Measurements from ENCODE around the gene PIP5K1A. TPM values are rescaled to one million over a fixed set of nuclear protein-coding genes. Genes with fewer than 3 reads are reported as not detected.
A peak's percentile ranks its signal among the peaks of the same experiment; 100 is the strongest.

PIP5K1A gene
- total and polyA plus RNA-seq, 9 of the 15 experiments (the other 6 are each of a cell fraction or from before 2014, with no cell fraction given): 1.9 to 42.4 (median 18.8) TPM

DNA sequence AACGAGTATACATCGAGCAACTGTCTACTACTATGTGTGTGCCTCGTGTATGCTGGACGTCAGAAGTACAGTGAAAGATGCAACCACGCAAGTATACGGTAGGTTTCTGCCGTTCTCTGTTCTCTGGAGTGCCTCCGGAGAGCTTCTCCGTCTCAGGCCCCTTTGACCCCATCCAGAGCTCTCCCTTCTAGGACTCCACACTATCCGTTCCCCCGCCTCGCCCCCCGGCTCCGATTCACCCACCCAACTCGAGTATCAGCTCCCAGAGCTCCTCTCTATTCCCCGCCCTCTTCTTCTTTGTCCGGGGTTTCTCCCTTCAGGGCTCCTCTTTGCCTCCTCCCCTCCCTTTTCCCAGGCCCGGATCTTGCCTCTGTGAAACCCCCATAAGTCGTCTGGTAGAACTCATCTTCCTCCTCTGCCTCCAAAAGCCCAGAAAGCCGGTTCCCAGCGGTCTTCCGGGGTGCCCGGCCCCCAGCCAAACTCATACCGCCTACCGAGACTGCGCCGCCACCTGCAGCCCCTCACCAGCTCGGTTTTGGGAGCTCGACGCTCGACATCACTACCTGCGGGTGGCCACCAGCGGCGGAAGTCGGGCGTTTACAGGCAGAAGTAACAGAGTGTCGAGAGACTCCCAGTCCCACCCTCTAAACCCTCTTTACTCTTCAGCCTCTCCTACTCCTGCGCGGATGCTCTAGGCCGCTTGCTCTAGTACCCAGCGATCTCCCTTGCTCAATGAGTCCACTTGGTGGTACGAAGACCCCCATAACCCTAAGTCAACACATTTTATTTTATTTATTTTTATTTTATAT is 8.5 kb upstream of the PIP5K1A start, which contains the start of gene VPS72 (continued):
- TF ChIP-seq, protein P1, sequence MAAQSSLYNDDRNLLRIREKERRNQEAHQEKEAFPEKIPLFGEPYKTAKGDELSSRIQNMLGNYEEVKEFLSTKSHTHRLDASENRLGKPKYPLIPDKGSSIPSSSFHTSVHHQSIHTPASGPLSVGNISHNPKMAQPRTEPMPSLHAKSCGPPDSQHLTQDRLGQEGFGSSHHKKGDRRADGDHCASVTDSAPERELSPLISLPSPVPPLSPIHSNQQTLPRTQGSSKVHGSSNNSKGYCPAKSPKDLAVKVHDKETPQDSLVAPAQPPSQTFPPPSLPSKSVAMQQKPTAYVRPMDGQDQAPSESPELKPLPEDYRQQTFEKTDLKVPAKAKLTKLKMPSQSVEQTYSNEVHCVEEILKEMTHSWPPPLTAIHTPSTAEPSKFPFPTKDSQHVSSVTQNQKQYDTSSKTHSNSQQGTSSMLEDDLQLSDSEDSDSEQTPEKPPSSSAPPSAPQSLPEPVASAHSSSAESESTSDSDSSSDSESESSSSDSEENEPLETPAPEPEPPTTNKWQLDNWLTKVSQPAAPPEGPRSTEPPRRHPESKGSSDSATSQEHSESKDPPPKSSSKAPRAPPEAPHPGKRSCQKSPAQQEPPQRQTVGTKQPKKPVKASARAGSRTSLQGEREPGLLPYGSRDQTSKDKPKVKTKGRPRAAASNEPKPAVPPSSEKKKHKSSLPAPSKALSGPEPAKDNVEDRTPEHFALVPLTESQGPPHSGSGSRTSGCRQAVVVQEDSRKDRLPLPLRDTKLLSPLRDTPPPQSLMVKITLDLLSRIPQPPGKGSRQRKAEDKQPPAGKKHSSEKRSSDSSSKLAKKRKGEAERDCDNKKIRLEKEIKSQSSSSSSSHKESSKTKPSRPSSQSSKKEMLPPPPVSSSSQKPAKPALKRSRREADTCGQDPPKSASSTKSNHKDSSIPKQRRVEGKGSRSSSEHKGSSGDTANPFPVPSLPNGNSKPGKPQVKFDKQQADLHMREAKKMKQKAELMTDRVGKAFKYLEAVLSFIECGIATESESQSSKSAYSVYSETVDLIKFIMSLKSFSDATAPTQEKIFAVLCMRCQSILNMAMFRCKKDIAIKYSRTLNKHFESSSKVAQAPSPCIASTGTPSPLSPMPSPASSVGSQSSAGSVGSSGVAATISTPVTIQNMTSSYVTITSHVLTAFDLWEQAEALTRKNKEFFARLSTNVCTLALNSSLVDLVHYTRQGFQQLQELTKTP (IDR thresholded peaks at IDR 0.05; ENCODE audit: low read depth in 1 of 2, partially characterized antibody in 2 of 2): peak in 1 of 2 experiments; percentile 67
- no peak for TF ChIP-seq HNRNPUL1 (IDR thresholded peaks at IDR 0.05; ENCODE audit: low read length)
- TF ChIP-seq ZBED1 (IDR thresholded peaks at IDR 0.05): no peak; the same call in 1 of the 2 replicates
- TF ChIP-seq, protein P2, sequence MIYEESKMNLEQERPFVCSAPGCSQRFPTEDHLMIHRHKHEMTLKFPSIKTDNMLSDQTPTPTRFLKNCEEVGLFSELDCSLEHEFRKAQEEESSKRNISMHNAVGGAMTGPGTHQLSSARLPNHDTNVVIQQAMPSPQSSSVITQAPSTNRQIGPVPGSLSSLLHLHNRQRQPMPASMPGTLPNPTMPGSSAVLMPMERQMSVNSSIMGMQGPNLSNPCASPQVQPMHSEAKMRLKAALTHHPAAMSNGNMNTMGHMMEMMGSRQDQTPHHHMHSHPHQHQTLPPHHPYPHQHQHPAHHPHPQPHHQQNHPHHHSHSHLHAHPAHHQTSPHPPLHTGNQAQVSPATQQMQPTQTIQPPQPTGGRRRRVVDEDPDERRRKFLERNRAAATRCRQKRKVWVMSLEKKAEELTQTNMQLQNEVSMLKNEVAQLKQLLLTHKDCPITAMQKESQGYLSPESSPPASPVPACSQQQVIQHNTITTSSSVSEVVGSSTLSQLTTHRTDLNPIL (CRISPR knock-in tag; IDR thresholded peaks at IDR 0.05): no peak
- TF ChIP-seq RBBP5 (IDR thresholded peaks at IDR 0.05; ENCODE audit: borderline replicate concordance, insufficient read depth, low read length, poor library complexity, severe bottlenecking): peak; percentile 84
- TF ChIP-seq PCBP1 (IDR thresholded peaks at IDR 0.05; ENCODE audit: low read depth, low read length, poor library complexity, severe bottlenecking): no peak
- peak; percentile 59 for TF ChIP-seq SAP30 (IDR thresholded peaks at IDR 0.05; ENCODE audit: borderline replicate concordance, insufficient read depth, low read depth, low read length, poor library complexity, severe bottlenecking)
- TF ChIP-seq ZNF239 (CRISPR knock-in tag; IDR thresholded peaks at IDR 0.05): no peak
- TF ChIP-seq, protein P3, sequence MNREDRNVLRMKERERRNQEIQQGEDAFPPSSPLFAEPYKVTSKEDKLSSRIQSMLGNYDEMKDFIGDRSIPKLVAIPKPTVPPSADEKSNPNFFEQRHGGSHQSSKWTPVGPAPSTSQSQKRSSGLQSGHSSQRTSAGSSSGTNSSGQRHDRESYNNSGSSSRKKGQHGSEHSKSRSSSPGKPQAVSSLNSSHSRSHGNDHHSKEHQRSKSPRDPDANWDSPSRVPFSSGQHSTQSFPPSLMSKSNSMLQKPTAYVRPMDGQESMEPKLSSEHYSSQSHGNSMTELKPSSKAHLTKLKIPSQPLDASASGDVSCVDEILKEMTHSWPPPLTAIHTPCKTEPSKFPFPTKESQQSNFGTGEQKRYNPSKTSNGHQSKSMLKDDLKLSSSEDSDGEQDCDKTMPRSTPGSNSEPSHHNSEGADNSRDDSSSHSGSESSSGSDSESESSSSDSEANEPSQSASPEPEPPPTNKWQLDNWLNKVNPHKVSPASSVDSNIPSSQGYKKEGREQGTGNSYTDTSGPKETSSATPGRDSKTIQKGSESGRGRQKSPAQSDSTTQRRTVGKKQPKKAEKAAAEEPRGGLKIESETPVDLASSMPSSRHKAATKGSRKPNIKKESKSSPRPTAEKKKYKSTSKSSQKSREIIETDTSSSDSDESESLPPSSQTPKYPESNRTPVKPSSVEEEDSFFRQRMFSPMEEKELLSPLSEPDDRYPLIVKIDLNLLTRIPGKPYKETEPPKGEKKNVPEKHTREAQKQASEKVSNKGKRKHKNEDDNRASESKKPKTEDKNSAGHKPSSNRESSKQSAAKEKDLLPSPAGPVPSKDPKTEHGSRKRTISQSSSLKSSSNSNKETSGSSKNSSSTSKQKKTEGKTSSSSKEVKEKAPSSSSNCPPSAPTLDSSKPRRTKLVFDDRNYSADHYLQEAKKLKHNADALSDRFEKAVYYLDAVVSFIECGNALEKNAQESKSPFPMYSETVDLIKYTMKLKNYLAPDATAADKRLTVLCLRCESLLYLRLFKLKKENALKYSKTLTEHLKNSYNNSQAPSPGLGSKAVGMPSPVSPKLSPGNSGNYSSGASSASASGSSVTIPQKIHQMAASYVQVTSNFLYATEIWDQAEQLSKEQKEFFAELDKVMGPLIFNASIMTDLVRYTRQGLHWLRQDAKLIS (CRISPR knock-in tag; IDR thresholded peaks at IDR 0.05): 0 out of 2 replicates have a peak, but pooled peaks have one; percentile 70
- no peak for TF ChIP-seq ZNF184 (CRISPR knock-in tag; IDR thresholded peaks at IDR 0.05)
- TF ChIP-seq TCF7 (IDR thresholded peaks at IDR 0.05; ENCODE audit: borderline replicate concordance): no peak
- no peak for TF ChIP-seq CBFA2T2 (conservative IDR thresholded peaks at IDR 0.05)

All from K562 (cell line).